HG02870 (cell line): ENCODE measurements around the gene FRYL.
"Not testable (repeated sequence)": the region's sequence is repeated elsewhere in the genome, so short reads cannot be mapped to it uniquely, and the experiment has no call there.

Experiments
- ATAC-seq: cut with Tn5 transposase; IDR thresholded peaks from one replicate; pipeline ENCODE4 v1.9.1; 2021; ENCODE audit warnings: mild to moderate bottlenecking, moderate library complexity; ENCODE audit not compliant: unreplicated experiment

Gene FRYL

GRCh38 chr4:48748949-48749596, 31.0 kb downstream of the FRYL start:
- ATAC-seq: no peak

GRCh38 chr4:48746608-48747362, 33.3 kb downstream of the FRYL start:
- no peak for ATAC-seq

- ATAC-seq: not testable (repeated sequence)
These were observed 34.9 kb downstream of the FRYL start for GRCh38 chr4:48745223-48745622.

- ATAC-seq: peak; percentile 64
These were observed 37.7 kb downstream of the FRYL start for GRCh38 chr4:48742412-48742811.

GRCh38 chr4:48739560-48740019, 40.5 kb downstream of the FRYL start:
- no peak for ATAC-seq

GRCh38 chr4:48738856-48739255, 41.2 kb downstream of the FRYL start:
- no peak for ATAC-seq

- not testable (repeated sequence) for ATAC-seq
These were observed 51.1 kb downstream of the FRYL start for GRCh38 chr4:48728906-48729496.

GRCh38 chr4:48727666-48728459, 52.2 kb downstream of the FRYL start:
- ATAC-seq: no peak

- no peak for ATAC-seq
These were observed 54.7 kb downstream of the FRYL start for GRCh38 chr4:48725414-48725813.

- ATAC-seq: no peak
These were observed 57.3 kb downstream of the FRYL start for GRCh38 chr4:48722509-48723446.

- ATAC-seq: no peak
These were observed 59.6 kb downstream of the FRYL start for GRCh38 chr4:48720459-48720858.

GRCh38 chr4:48718818-48719465, 61.1 kb downstream of the FRYL start:
- ATAC-seq: no peak

GRCh38 chr4:48716285-48716684, 63.8 kb downstream of the FRYL start:
- not testable (repeated sequence) for ATAC-seq

GRCh38 chr4:48710446-48711209, 69.5 kb downstream of the FRYL start:
- ATAC-seq: no peak

GRCh38 chr4:48709901-48710300, 70.2 kb downstream of the FRYL start:
- no peak for ATAC-seq

- no peak for ATAC-seq
These were observed 71.5 kb downstream of the FRYL start for GRCh38 chr4:48708610-48709009.

GRCh38 chr4:48706736-48707135, 73.3 kb downstream of the FRYL start:
- ATAC-seq: no peak

- no peak for ATAC-seq
These were observed 74.5 kb downstream of the FRYL start for GRCh38 chr4:48705609-48706008.
